HG02588 (cell line): Measurements from ENCODE around the gene MED1.

Experiments
- ATAC-seq: cut with Tn5 transposase; IDR thresholded peaks from one replicate; pipeline ENCODE4 v1.9.1; 2021; ENCODE audit warnings: mild to moderate bottlenecking, moderate library complexity; ENCODE audit not compliant: unreplicated experiment

Gene MED1

DNA sequence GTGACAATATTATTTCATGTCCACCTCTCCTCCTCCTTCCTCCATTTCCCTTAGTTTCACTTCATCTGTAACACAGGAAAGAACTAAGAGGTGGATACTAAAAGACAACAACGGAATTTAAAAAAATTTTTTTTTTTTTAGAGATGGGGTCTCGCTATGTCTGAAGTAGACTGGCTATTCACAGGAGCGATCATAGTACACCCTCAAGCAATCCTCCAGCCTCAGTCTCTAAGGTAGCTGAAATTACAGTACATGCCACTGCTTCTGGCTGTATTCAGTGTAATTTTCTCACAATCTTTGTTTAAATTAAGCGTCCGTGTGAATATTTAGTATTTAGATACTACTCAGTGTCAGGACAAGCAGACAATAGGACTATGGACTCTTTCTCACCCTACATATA lies 85.2 kb downstream of the MED1 start:
- ATAC-seq: no peak

DNA sequence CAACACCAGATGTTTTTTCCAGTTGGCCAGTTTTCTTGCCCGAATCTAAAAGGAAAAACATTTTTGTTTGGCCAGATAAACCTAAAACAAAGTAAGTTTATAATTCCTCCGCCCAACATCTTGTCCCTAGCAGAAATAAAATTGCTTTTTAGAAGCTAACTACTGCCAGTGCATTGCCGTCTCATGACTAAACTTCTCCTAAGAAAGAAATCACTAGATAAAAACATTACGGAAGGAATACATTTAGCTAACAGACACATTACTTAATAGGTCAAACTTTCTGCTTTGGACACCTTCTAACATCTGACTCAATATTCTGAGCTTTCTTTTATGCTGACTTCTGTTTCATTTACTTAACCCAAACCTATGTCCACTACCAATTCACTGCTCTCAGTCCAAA lies 85.8 kb downstream of the MED1 start:
- ATAC-seq: no peak

- no peak for ATAC-seq
Measured at GRCh38 chr17:39364236-39365025, 86.6 kb downstream of the MED1 start.

GRCh38 chr17:39361064-39361463 lies 90.0 kb downstream of the MED1 start:
- no peak for ATAC-seq

DNA sequence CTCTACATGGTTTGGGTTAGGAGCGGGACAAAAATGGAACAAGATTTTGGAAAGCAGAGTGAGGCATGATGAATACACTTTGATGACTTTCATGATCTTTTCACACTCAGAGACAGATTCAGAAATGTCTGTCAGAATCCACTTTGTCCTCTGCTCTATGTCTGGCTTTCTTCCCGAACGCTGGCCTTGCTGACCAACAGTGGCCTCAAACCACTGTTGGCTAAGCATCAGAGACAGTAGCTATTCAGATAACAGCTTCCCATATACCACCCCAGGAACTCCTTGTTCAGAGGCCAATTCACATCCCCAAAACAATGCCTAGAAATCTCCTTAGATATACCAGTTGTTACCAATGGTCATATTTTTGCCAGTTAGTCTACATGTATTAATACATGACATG lies 90.5 kb downstream of the MED1 start:
- no peak for ATAC-seq

- ATAC-seq: no peak
Measured at GRCh38 chr17:39359994-39360393, 91.1 kb downstream of the MED1 start.

GRCh38 chr17:39357986-39358385 lies 93.1 kb downstream of the MED1 start:
- ATAC-seq: no peak

DNA sequence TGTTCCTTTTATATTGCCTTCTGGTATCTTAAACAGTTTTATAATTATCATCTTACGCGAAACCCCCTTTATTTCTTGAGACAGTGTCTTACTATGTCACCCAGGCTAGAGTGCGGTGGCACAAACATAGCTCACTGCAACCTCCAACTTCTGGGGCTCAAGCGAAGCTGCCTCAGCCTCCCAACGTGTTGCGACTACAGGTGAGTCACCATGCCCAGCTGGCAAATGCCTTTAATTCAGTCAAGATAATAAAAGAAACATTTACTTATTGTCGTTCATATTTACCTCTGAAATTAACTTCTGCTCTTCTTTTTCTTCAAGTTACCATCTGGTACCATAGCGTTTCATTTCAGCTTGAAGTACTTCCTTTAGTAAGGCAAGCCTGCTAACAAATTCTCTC lies 93.6 kb downstream of the MED1 start:
- no peak for ATAC-seq
